Caki2 (cell line): ENCODE results near the gene RAB19. TPM values are rescaled to one million over a fixed set of nuclear protein-coding genes. Genes with fewer than 3 reads are reported as not detected.
"Not testable (repeated sequence)": the region's sequence is repeated elsewhere in the genome, so short reads cannot be mapped to it uniquely, and the experiment has no call there.

Experiments used
- DNase-seq: peaks from one replicate; pipeline ENCODE4 v3.0.0-alpha.2; 2015; ENCODE audit warnings: low read depth
- in situ Hi-C: cut with HindIII; loops from 2 replicates; pipeline ENCODE4 v1.10.0; 2016; ENCODE audit warnings: low sequenced_read_pairs, low pct_unique_long_range_greater_than_20kb, mixed read lengths
- total RNA-seq: library from RNA; depleted of rRNA; stranded (reverse); fragments of >200 nt; shearing (Covaris generic); gene quantifications from 2 replicates; pipeline ENCODE4 v1.2.3, GENCODE V29; 2014; ENCODE audit warnings: low replicate concordance

The RAB19 gene
- total RNA-seq, 1 experiment from 2014 or later = not detected

DNA sequence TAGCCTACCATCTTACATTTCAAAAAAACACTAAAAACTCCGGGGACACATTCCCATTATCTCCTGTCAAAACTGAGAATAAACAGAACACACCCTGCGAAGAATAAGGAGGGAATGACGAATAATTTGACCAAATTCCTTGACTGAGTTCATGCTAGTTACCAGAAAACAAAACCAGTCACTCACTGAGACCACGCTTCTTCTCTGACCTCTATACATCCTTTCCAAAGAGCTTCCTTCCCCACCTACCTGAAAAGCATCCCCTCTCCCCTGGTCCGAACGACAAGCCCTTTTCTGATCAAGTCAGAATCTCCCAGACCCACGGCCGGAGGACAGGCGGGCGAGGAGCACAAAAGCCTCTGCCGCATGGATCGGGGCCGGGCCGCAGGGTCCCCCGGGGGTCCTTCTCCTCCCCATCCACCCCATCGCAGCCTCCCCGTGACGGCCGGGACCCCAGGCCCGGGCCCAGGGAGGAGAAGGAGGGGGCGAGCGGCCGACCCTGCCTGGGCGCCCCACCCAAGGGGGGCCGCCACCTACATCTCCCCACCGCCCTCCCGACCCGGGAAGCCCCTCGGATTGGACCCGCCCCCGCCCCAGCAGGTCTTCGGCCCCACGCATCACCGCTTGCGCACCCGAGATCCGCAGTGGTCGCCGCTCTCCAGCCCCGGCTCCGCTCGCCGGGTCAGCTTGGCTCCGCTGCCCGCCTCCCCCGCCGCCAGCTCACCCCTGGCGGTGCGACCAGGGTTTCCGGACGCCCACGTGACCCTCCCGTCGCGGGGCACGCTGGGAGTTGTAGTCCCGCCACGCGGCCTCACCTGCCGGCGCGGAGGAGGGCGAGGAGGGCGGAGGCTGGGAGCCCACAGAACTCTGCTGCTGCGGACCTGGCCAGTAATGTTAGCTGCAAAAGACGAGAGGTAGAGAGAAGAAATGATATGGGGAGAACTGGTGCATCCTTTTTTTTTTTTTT, 5.8 kb upstream of the RAB19 start, which contains the start of gene SLC37A3:
Gene SLC37A3 (minus strand): TSS at position 747 of the 967 bp plus-strand sequence. CDS start 16,004 bp downstream, outside the sequence.
- DNase-seq = peak; percentile 62
- in situ Hi-C loops = no loop called here

- in situ Hi-C loops = no loop called here
- no peak for DNase-seq
These were observed 5.0 kb upstream of the RAB19 start for GRCh38 chr7:140398821-140399220.

GRCh38 chr7:140400381-140400780, 3.5 kb upstream of the RAB19 start:
- in situ Hi-C loops = no loop called here
- no peak for DNase-seq

DNA sequence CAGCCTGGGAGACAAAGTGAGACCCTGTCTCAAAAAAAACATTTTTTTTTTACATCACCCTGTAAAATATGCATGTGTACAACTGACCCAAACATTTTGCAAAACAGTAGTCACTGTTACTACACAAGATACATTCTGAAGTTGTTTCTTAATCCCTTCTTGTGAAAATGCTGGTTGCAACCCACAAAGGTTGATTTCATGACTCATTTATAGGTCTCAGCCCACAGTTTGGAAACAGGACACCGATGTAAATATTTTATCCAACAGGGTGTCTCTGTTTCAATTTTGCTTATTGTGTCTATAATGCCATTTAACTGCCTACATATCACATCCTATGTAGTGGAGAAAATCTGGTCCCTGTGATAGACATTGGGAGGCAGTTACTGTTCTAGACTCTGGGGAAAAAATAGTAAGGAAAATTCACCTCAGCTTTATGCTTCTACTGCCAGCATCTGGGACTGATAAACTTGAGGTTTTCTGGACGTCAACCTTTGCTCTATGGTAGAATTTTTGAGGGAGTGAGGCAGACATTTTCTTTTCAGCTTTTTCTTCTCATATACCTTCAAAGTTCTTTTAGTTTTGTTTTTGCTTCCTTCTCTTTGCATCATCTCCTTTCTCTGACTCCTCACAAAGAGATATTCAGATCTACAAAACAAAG, 1.6 kb upstream of the RAB19 start:
- DNase-seq = peak; percentile 8

GRCh38 chr7:140404565-140405065, 757 bp downstream of the RAB19 start:
- DNase-seq = peak; percentile 90
- in situ Hi-C loops = no loop called here

More for the DNA sequence above, 1.6 kb upstream of the RAB19 start:
- in situ Hi-C loops = no loop called here

- DNase-seq = no peak
- in situ Hi-C loops = no loop called here
These were observed 11.5 kb downstream of the RAB19 start for GRCh38 chr7:140415361-140415760.

DNA sequence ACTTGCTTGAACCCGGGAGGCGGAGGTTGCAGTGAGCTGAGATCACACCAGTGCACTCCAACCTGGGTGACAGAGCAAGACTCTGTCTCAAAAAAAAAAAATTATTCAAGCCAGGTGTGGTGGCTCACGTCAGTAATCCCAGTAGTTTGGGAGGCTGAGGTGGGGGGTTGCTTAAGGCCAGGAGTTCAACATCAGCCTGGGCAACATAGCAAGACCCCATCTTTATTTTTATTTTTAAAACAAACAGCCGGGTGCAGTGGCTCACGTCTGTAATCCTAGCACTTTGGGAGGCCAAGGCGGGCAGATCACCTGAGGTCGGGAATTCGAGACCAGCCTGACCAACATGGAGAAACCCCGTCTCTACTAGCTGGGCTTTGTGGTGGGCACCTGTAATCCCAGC, 12.0 kb downstream of the RAB19 start:
- DNase-seq, in situ Hi-C loops: not testable (repeated sequence)

- in situ Hi-C loops = no loop called here
- DNase-seq = no peak
These were observed 12.7 kb downstream of the RAB19 start for GRCh38 chr7:140416560-140416959.

DNA sequence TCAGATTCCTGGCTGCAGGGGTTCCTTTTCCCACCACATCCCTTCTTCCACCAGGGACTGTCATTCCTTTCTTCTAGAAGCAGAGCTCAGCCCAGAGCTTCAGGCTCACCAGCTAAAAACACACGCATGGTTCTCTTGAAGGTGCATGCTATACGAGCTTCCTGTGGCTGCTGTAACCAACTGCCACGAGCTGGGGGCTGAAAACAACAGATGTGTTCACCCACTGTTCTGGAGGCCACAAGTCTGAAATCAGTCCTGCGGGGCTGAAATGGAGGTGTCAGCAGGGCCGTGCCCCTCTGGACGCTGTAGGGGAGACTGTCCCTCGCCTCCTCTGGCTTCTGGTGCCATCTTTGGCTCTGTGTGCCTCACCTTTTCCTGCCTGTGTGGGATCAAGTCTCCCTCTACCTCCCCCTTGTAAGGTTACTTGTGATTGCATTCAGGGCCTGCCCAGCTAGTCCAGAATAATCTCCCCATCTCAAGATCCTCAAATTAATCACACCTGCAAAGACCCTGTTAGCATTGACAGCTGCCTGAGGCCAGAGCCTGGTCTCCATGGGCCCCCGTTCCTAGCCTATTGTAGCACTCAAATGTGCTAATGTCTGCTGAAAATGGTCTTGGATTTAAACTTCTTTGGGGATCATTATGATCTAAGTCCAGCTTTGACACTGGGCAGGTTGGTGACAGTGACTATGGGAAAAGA, 13.7 kb downstream of the RAB19 start:
- in situ Hi-C loops = no loop called here
- DNase-seq = no peak

- in situ Hi-C loops, DNase-seq: not testable (repeated sequence)
These were observed 14.3 kb downstream of the RAB19 start for GRCh38 chr7:140418156-140418472.

GRCh38 chr7:140418653-140419052, 14.8 kb downstream of the RAB19 start:
- DNase-seq = no peak
- in situ Hi-C loops = no loop called here

- no peak for DNase-seq
- in situ Hi-C loops = no loop called here
These were observed 17.7 kb downstream of the RAB19 start for GRCh38 chr7:140421521-140421920.

DNA sequence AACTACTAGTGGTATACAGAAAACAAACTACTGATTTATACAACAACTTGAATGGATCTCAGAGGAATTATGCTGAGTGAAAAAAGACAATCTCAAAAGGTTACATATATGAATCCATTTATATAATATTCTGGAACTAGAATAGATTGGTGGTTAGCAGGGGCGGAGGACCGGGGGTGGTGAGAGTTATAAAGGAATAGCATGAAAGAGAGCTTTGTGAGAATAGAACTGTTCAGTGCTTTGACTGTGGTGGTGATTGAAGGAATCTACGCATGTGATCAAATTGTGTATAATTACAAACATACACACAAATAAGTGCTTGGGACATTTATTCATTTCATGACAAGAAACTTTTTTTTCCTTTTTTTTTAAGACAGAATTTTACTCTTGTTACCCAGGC, 19.6 kb downstream of the RAB19 start:
- in situ Hi-C loops = no loop called here

GRCh38 chr7:140425718-140426117, 21.9 kb downstream of the RAB19 start:
- DNase-seq = no peak
- in situ Hi-C loops = no loop called here

More for the DNA sequence above, 19.6 kb downstream of the RAB19 start:
- DNase-seq = no peak

GRCh38 chr7:140426130-140426529, 22.3 kb downstream of the RAB19 start:
- no peak for DNase-seq
- in situ Hi-C loops = no loop called here

- in situ Hi-C loops = no loop called here
These were observed 29.5 kb downstream of the RAB19 start for GRCh38 chr7:140433396-140433795.

GRCh38 chr7:140435252-140435895, 31.5 kb downstream of the RAB19 start:
- in situ Hi-C loops = no loop called here
- DNase-seq = no peak

More at GRCh38 chr7:140433396-140433795, 29.5 kb downstream of the RAB19 start:
- DNase-seq = no peak

DNA sequence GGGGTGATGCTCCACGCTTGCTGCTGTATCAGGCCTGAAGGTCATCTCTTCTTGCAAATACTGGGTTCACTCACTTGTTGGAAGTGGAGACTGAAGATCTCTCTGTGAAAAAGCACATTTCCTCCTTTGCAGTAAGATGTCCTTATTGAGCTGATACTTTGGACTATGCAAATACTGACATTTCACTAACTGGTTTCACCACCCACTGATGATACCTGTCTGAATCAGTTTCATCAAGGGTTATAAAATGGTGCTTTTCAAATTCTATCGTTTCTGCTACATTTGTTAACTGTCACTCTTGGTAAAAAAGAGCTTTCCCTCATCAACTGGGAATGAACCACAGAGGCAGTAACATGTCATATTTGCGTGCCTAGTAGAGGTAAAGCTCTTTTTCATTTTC, 35.5 kb downstream of the RAB19 start:
- in situ Hi-C loops = no loop called here
- no peak for DNase-seq
